Dermis lymphatic vessel endothelial cell (primary cell): ENCODE measurements around the gene OPRM1. TPM values are rescaled to one million over a fixed set of nuclear protein-coding genes. Genes with fewer than 3 reads are reported as not detected.

Experiments used
- total RNA-seq: library from RNA; depleted of rRNA; stranded (reverse); fragments of >200 nt; gene quantifications from 2 replicates; pipeline ENCODE4 v1.2.1, GENCODE V29; 2014

The OPRM1 gene
- not detected in 2 replicates for total RNA-seq

GRCh38 chr6:154039231-154039842, at the start of gene OPRM1:
Gene OPRM1, plus strand, starts transcription at chr6:154039240. Its CDS starts 305 bp downstream, at chr6:154039545.

